Body of pancreas (tissue), 4 donors: ENCODE measurements around the gene WT1. TPM values are rescaled to one million over a fixed set of nuclear protein-coding genes. Genes with fewer than 3 reads are reported as not detected.

Experiments
- ATAC-seq: fragments of 150-250 bp; one replicate; pipeline ENCODE4 v1.9.1; 2016
- DNase-seq, 4 donors: peaks; one replicate each; pipeline ENCODE4 v3.0.0-alpha.2; 2019
- H3K27ac ChIP-seq, 4 donors: fragments of 200-600 bp; sonication (generic); 1 replicate in 3 of 4; 2 replicates in 1 of 4; pipeline versions ENCODE4 v1.5.1 to v1.6.1; 2016 to 2019; ENCODE audit warnings: mild to moderate bottlenecking in 1 of 4, mixed read lengths in 1 of 4, moderate library complexity in 1 of 4
- H3K27me3 ChIP-seq, 2 donors: fragments of 200-600 bp; sonication (generic); one replicate each; pipeline ENCODE4 v1.6.0; 2016; ENCODE audit warnings: mild to moderate bottlenecking in 1 of 2
- H3K36me3 ChIP-seq, 2 donors: fragments of 200-600 bp; sonication (generic); replicated peaks in 1 of 2; 2 replicates each; pipeline ENCODE4 v1.5.1; 2016; ENCODE audit warnings: low read depth in 2 of 2; ENCODE audit not compliant: insufficient read depth in 1 of 2
- H3K4me1 ChIP-seq: fragments of 200-600 bp; sonication (generic); one replicate; pipeline ENCODE4 v1.6.0; 2016
- H3K4me3 ChIP-seq, 2 donors: fragments of 200-600 bp; sonication (generic); 1 replicate in 1 of 2; 2 replicates in 1 of 2; pipeline ENCODE4 v1.5.1; 2016 to 2019
- H3K9me3 ChIP-seq, 3 donors: fragments of 200-600 bp; sonication (generic); 1 replicate in 2 of 3; 2 replicates in 1 of 3; pipeline ENCODE4 v1.5.1; 2016
- POLR2A ChIP-seq, 3 donors: fragments of 450-650 bp; IDR thresholded peaks; one replicate each; pipeline ENCODE4 v1.6.1; 2016; ENCODE audit warnings: antibody characterized with exemption in 3 of 3, mild to moderate bottlenecking in 2 of 3
- WGBS, 2 donors: methylation state at CpG; one replicate each; pipeline ENCODE4 v1.1.5; 2017; 5-methylcytosine and 5-hydroxymethylcytosine counted together
- intact Hi-C: fragments of 100-400 bp; cut with DNase I; formaldehyde crosslinking; loops from one replicate; pipeline ENCODE4 v1.15.1; 2023
- total RNA-seq, 2 donors: library from RNA; depleted of rRNA; stranded (reverse); fragments of >200 nt; gene quantifications; one replicate each; pipeline ENCODE4 v1.1.0, GENCODE V29; 2016
- TF ChIP-seq, protein P1 (sequence below), 7 experiments: fragments of 450-650 bp in 4 of 7; fragments of 200-600 bp in 3 of 7; sonication (generic) in 3 of 7; IDR thresholded peaks; one replicate each; pipeline ENCODE4 v1.5.1; 2016 to 2019; ENCODE audit warnings: antibody characterized with exemption in 7 of 7

WT1 gene
- total RNA-seq, 2 donors from 2014 or later = 0.99 to 1.0 TPM

DNA sequence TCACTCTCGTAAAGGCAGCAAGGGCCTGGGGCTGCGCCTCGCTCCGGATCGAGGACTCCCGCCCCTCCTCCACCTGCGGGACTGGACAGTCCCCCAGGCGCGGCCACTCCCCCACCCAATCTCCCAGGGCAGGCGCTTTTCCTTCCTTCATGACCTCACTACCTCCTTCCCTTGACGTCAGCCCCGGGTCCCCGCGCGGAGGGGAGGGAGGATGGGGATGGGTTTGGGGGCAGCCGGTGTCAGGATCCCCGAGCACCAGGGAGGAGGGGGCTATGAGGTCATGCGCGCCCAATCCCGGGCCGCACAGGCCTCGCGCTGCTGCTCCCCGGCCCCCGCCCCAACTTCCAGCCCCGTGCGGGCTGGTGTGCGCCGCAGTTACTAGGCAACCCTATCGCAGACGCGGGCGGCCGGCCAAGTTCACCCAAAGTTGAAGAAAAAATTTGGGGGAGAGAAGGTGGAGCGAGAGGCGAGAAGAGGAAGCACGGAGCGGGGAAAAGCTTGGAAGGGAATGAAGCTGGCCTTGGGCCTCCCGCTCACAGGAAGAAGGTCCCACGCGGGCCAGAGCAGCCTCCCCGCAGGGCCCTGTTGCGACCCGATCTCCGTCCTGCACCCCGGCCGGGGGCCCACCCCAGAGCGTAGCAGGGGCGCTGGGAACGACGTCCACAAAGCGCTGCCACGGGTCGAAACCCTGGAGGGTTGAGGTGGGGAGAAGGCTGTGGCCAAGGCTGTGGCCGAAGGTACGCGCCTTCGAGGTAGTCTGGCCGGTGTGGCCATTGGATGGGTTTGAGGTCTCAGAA, 8.3 kb downstream of the WT1 start:
- H3K4me3 ChIP-seq = no peak overlapping the region

DNA sequence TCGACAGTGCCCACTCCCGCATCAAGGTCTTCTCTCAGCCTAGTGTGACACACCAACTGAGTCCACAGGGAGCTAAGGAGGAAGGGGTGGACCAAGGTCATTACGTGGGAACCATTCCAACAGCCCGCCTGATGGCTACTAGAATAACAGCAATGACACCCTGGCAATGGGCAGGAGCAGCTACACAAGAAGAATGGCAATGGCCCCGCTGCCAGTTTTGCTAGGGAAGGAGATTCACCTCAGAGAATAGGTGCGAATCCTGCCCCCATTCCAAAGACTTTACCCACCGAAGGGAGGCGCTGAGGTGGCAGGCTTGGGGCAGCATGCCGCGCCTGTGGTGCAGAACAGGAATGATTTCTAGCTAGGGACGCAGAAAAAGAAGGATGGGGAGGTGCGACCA, 9.1 kb downstream of the WT1 start:
- 2 to 9% methylated on average over 7 to 12 of the region's 12 CpGs for WGBS, 2 donors
- H3K4me1 ChIP-seq = peaks cover 19% of the 10 kb centered on the region
- TF ChIP-seq, protein P1, sequence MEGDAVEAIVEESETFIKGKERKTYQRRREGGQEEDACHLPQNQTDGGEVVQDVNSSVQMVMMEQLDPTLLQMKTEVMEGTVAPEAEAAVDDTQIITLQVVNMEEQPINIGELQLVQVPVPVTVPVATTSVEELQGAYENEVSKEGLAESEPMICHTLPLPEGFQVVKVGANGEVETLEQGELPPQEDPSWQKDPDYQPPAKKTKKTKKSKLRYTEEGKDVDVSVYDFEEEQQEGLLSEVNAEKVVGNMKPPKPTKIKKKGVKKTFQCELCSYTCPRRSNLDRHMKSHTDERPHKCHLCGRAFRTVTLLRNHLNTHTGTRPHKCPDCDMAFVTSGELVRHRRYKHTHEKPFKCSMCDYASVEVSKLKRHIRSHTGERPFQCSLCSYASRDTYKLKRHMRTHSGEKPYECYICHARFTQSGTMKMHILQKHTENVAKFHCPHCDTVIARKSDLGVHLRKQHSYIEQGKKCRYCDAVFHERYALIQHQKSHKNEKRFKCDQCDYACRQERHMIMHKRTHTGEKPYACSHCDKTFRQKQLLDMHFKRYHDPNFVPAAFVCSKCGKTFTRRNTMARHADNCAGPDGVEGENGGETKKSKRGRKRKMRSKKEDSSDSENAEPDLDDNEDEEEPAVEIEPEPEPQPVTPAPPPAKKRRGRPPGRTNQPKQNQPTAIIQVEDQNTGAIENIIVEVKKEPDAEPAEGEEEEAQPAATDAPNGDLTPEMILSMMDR (IDR thresholded peaks at IDR 0.05) = no peak
- no peak for TF ChIP-seq POLR2A (IDR thresholded peaks at IDR 0.05)
- peaks cover 0 to 29% of the 10 kb centered on the region in 2 donors for H3K27me3 ChIP-seq
- H3K36me3 ChIP-seq = no peaks in the 10 kb centered on the region
- intact Hi-C loops = no loop called here
- no peak overlapping the region for H3K27ac ChIP-seq
- H3K4me3 ChIP-seq = no peak overlapping the region
- no peaks in the 10 kb centered on the region for H3K9me3 ChIP-seq
- DNase-seq (no peak), ATAC-seq (no peak)

More for the DNA sequence above, 8.3 kb downstream of the WT1 start:
- Histone ChIP-seq H3K27ac (no peak overlapping the region), H3K27me3 (peaks cover 0 to 29% of the 10 kb centered on the region in 2 donors), H3K9me3 (no peaks in the 10 kb centered on the region), H3K4me1 (peaks cover 19% of the 10 kb centered on the region), H3K36me3 (no peaks in the 10 kb centered on the region)
- no peak for DNase-seq
- no peak for TF ChIP-seq POLR2A (IDR thresholded peaks at IDR 0.05)
- TF ChIP-seq, protein P1 (IDR thresholded peaks at IDR 0.05) = no peak
- WGBS, 2 donors = 2 to 6% methylated on average over 26 to 59 of the region's 59 CpGs
- ATAC-seq = no peak
- intact Hi-C loops = no loop called here

DNA sequence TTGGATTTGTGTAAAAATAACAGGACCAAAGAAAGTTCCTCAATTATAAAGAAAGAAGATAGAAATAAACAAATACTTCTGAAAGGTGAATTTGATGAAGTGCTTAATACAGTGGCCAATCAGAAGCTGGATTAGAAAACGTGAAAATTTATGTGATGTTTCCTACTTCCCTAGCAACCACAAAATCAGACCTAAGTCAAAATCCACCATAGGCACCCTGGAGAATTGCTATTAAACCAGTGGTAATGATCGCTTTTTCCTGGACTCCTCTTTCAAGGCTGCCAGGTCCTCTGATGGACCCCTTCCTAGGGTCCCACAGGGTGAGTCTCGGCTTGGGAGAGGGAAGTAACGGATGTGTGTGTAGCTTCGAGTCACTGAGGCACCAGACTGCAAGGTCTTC, 9.6 kb downstream of the WT1 start:
- no peak for TF ChIP-seq POLR2A (IDR thresholded peaks at IDR 0.05)
- TF ChIP-seq, protein P1 (IDR thresholded peaks at IDR 0.05) = no peak
- Histone ChIP-seq H3K4me3 (no peak overlapping the region), H3K27me3 (peaks cover 0 to 26% of the 10 kb centered on the region in 2 donors), H3K9me3 (no peaks in the 10 kb centered on the region), H3K27ac (no peak overlapping the region), H3K4me1 (peaks cover 15% of the 10 kb centered on the region), H3K36me3 (no peaks in the 10 kb centered on the region)
- DNase-seq = no peak
- no peak for ATAC-seq
- 12 to 22% methylated on average over 3 to 5 of the region's 5 CpGs for WGBS, 2 donors
- intact Hi-C loops = no loop called here

DNA sequence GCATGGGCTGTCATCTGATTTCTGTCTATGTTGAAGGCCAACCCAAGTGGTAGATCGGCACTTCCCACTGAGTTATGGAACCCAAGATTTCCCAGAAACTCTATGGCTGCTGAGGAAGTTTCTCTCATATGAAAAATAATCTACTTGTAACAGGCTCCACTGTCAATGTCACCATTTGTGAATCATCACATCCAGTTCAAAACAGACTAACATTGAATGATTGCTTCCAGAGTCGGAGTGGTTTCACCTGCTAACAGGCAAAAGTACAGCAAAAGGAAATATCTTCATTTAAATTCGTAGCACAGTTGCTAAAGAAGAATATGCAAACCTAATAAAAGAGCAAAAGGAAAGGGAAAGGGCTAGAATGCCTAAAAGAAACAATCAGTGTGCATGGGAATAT, 12.8 kb downstream of the WT1 start:
- no peaks in the 10 kb centered on the region for H3K36me3 ChIP-seq
- H3K27me3 ChIP-seq = peaks cover 0 to 6% of the 10 kb centered on the region in 2 donors
- no peak for DNase-seq
- WGBS, 2 donors = 37 to 41% methylated on average over 3 of the region's 3 CpGs
- peaks cover 11% of the 10 kb centered on the region for H3K4me1 ChIP-seq
- no peak for ATAC-seq
- TF ChIP-seq, protein P1 (IDR thresholded peaks at IDR 0.05) = no peak
- H3K4me3 ChIP-seq = no peak overlapping the region
- no peaks in the 10 kb centered on the region for H3K9me3 ChIP-seq
- no peak overlapping the region for H3K27ac ChIP-seq
- intact Hi-C loops = no loop called here

DNA sequence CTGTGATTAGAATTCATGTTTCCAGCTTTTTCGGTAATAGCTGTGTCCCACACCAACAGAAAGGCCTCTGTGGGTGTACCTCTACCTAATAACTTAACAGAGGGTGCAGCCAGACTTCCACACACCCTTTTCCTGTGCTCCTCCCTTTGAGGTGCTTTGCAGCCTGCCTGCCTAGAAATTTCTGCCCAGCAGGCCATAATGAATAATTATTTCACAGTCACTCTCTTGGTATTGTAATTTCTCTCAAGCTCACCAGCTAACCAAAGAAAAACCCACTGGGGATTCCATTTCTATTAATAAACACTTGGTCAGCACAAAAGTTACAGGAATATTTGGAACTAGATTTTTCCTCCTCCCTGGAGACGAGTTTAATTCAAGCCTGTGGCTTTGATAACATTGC, 13.3 kb downstream of the WT1 start:
- TF ChIP-seq, protein P1 (IDR thresholded peaks at IDR 0.05) = no peak
- TF ChIP-seq POLR2A (IDR thresholded peaks at IDR 0.05) = no peak

More for the DNA sequence above, 13.3 kb downstream of the WT1 start:
- WGBS, 2 donors = 34 to 56% methylated on average over 2 of the region's 2 CpGs
- Histone ChIP-seq H3K27me3 (peaks cover 0 to 4% of the 10 kb centered on the region in 2 donors), H3K9me3 (no peaks in the 10 kb centered on the region), H3K36me3 (no peaks in the 10 kb centered on the region), H3K4me3 (no peak overlapping the region), H3K27ac (no peak overlapping the region), H3K4me1 (peaks cover 7% of the 10 kb centered on the region)
- no peak for DNase-seq
- intact Hi-C loops = no loop called here
- no peak for ATAC-seq
